SK-N-SH (cell line): ENCODE measurements around the gene TUBD1. TPM values are rescaled to one million over a fixed set of nuclear protein-coding genes. Genes with fewer than 3 reads are reported as not detected.
A peak's percentile ranks its signal among the peaks of the same experiment; 100 is the strongest.

Experiments used
- CTCF ChIA-PET: fragments of 300-600, 350-600 bp; formaldehyde crosslinking; extraction: SDS; loops from one replicate; lab custom pipeline; 2021; lab: Yijun Ruan, JAX
- POLR2A ChIA-PET: fragments of 350-600 bp; sonication (Branson Sonifier 250); formaldehyde crosslinking; extraction: SDS; loops from one replicate; lab custom pipeline; 2020; ENCODE audit warnings: antibody characterized with exemption, inconsistent platforms; lab: Yijun Ruan, JAX
- DNase-seq: peaks from one replicate; pipeline ENCODE4 v3.0.0; 2012
- H2AFZ ChIP-seq: fragments of 200-600 bp; sonication (generic); 2 replicates; pipeline ENCODE4 v1.8.1; 2016; ENCODE audit warnings: antibody characterized with exemption, mild to moderate bottlenecking, low read depth
- H3F3A ChIP-seq: fragments of 200-600 bp; sonication (generic); replicated peaks from 2 replicates; pipeline ENCODE3; 2016; ENCODE audit warnings: antibody characterized with exemption, mild to moderate bottlenecking; ENCODE audit not compliant: insufficient read depth
- H3K27ac ChIP-seq, 2 experiments: fragments of 200-500 bp in 1 of 2; fragments of 200-600 bp in 1 of 2; sonication (Bioruptor generic) in 1 of 2; sonication (generic), shearing (Covaris generic) in 1 of 2; 2 replicates each; pipeline versions ENCODE4 v1.5.1 to v1.6.1; 2014 to 2016; ENCODE audit warnings: low read depth in 2 of 2, inconsistent platforms in 1 of 2, low read length in 1 of 2, mild to moderate bottlenecking in 1 of 2, mixed read lengths in 1 of 2
- H3K27me3 ChIP-seq: fragments of 200-600 bp; sonication (generic), shearing (Covaris generic); 2 replicates; pipeline ENCODE4 v1.6.1; 2016; ENCODE audit warnings: mixed run types; ENCODE audit not compliant: insufficient read depth
- H3K36me3 ChIP-seq, 2 experiments: fragments of 200-500 bp in 1 of 2; fragments of 200-600 bp in 1 of 2; sonication (Bioruptor generic) in 1 of 2; sonication (generic) in 1 of 2; replicated peaks in 1 of 2; 2 replicates each; pipeline versions ENCODE3 to v1.5.1; 2014 to 2016; ENCODE audit warnings: low read length in 1 of 2, mild to moderate bottlenecking in 1 of 2; ENCODE audit not compliant: insufficient read depth in 2 of 2, control insufficient read depth in 1 of 2
- H3K4me1 ChIP-seq, 2 experiments: fragments of 200-500 bp in 1 of 2; fragments of 200-600 bp in 1 of 2; sonication (Bioruptor generic) in 1 of 2; sonication (generic), shearing (Covaris generic) in 1 of 2; 2 replicates each; pipeline versions ENCODE4 v1.5.1 to v1.6.1; 2014 to 2016; ENCODE audit warnings: low read depth in 1 of 2, low read length in 1 of 2, mixed run types in 1 of 2; ENCODE audit not compliant: insufficient read depth in 2 of 2, control insufficient read depth in 1 of 2
- H3K4me2 ChIP-seq: fragments of 200-600 bp; sonication (generic), shearing (Covaris generic); 2 replicates; pipeline ENCODE4 v1.6.1; 2017; ENCODE audit warnings: mixed run types
- H3K4me3 ChIP-seq, 2 experiments: fragments of 200-500 bp in 1 of 2; fragments of 200-600 bp in 1 of 2; sonication (Bioruptor generic) in 1 of 2; sonication (generic), shearing (Covaris generic) in 1 of 2; 2 replicates each; pipeline versions ENCODE4 v1.5.1 to v1.8.1; 2014 to 2016; ENCODE audit warnings: low read depth in 2 of 2, inconsistent platforms in 1 of 2, low read length in 1 of 2, mild to moderate bottlenecking in 1 of 2, mixed read lengths in 1 of 2, moderate library complexity in 1 of 2
- H3K79me2 ChIP-seq: fragments of 200-600 bp; sonication (generic); 2 replicates; pipeline ENCODE4 v1.8.1; 2017; ENCODE audit warnings: mild to moderate bottlenecking; ENCODE audit not compliant: insufficient read depth
- H3K9ac ChIP-seq: fragments of 200-600 bp; sonication (generic); 2 replicates; pipeline ENCODE4 v1.6.1; 2017; ENCODE audit warnings: mixed run types
- H3K9me2 ChIP-seq: fragments of 200-600 bp; sonication (generic); 2 replicates; pipeline ENCODE4 v1.6.1; 2017; ENCODE audit warnings: mixed run types
- H3K9me3 ChIP-seq: fragments of 200-600 bp; sonication (generic); 2 replicates; pipeline ENCODE4 v1.6.1; 2017; ENCODE audit warnings: mixed run types, mild to moderate bottlenecking, moderate library complexity
- H4K20me1 ChIP-seq: fragments of 200-600 bp; sonication (generic); 2 replicates; pipeline ENCODE4 v1.6.1; 2017; ENCODE audit warnings: mild to moderate bottlenecking, mixed run types; ENCODE audit not compliant: insufficient read depth
- CHD2 ChIP-seq: fragments of 150-350 bp; IDR thresholded peaks from 2 replicates; pipeline ENCODE4 v1.6.1; 2018; ENCODE audit warnings: low read length; ENCODE audit not compliant: partially characterized antibody
- ELF1 ChIP-seq: IDR thresholded peaks from 2 replicates; pipeline ENCODE4 v1.4.0; 2012
- EZH2phosphoT487 ChIP-seq: fragments of 200-600 bp; sonication (generic); IDR thresholded peaks from 2 replicates; pipeline ENCODE4 v1.6.1; 2017; ENCODE audit warnings: low read depth, mixed run types, mild to moderate bottlenecking, antibody characterized with exemption, moderate library complexity, borderline replicate concordance
- GATA2 ChIP-seq: sonication (generic); formaldehyde crosslinking; IDR thresholded peaks from 2 replicates; pipeline ENCODE4 v1.5.0; 2020; ENCODE audit warnings: mild to moderate bottlenecking, missing genetic modification reagents
- JUND ChIP-seq: IDR thresholded peaks from 2 replicates; pipeline ENCODE4 v1.4.0; 2012
- MXI1 ChIP-seq: IDR thresholded peaks from 2 replicates; pipeline ENCODE4 v1.6.1; 2012; ENCODE audit warnings: mild to moderate bottlenecking, low read depth, low read length, improper control_type of control experiment
- NFIC ChIP-seq: IDR thresholded peaks from 2 replicates; pipeline ENCODE4 v1.4.0; 2012; ENCODE audit warnings: borderline replicate concordance
- POLR2AphosphoS5 ChIP-seq: IDR thresholded peaks from 2 replicates; pipeline ENCODE4 v1.6.1; 2012; ENCODE audit warnings: low read depth, low read length
- RAD21 ChIP-seq: IDR thresholded peaks from 2 replicates; pipeline ENCODE4 v1.6.1; 2012; ENCODE audit warnings: mild to moderate bottlenecking, low read length
- RCOR1 ChIP-seq: fragments of 150-350 bp; IDR thresholded peaks from 2 replicates; pipeline ENCODE4 v1.6.1; 2017; ENCODE audit warnings: antibody characterized with exemption, low read length
- RFX5 ChIP-seq: IDR thresholded peaks from 2 replicates; pipeline ENCODE4 v1.6.1; 2012; ENCODE audit warnings: mild to moderate bottlenecking, improper control_type of control experiment, low read length
- SIN3A ChIP-seq: IDR thresholded peaks from 2 replicates; pipeline ENCODE4 v1.6.1; 2012; ENCODE audit warnings: low read depth, mild to moderate bottlenecking, low read length, moderate library complexity, borderline replicate concordance
- SMC3 ChIP-seq: IDR thresholded peaks from 2 replicates; pipeline ENCODE4 v1.6.1; 2012; ENCODE audit warnings: low read depth, low read length, improper control_type of control experiment
- TCF12 ChIP-seq: IDR thresholded peaks from 2 replicates; pipeline ENCODE4 v1.4.0; 2012
- TEAD4 ChIP-seq: IDR thresholded peaks from 2 replicates; pipeline ENCODE4 v1.4.0; 2012; ENCODE audit warnings: mild to moderate bottlenecking, borderline replicate concordance; ENCODE audit not compliant: insufficient read depth
- YY1 ChIP-seq: IDR thresholded peaks from 2 replicates; pipeline ENCODE4 v1.4.0; 2012; ENCODE audit warnings: low read depth, mild to moderate bottlenecking
- WGBS: methylation state at CpG from one replicate; pipeline ENCODE4 v1.1.6; 2017; ENCODE audit warnings: low lambda C conversion rate; 5-methylcytosine and 5-hydroxymethylcytosine counted together
- polyA plus RNA-seq, 3 experiments: library from polyadenylated mRNA; depleted of rRNA; stranded (reverse); fragments of >200 nt; gene quantifications; 2 replicates each; pipeline ENCODE4 v1.2.3, GENCODE V29; 2012
- TF ChIP-seq, protein P1 (sequence below): fragments of 200-600 bp; sonication (generic); IDR thresholded peaks from 2 replicates; pipeline ENCODE4 v1.6.1; 2017; ENCODE audit warnings: antibody characterized with exemption, mild to moderate bottlenecking, moderate library complexity
- TF ChIP-seq, protein P2 (sequence below): fragments of 150-350 bp; IDR thresholded peaks from 2 replicates; pipeline ENCODE4 v1.6.1; 2016; ENCODE audit warnings: mild to moderate bottlenecking, low read depth, low read length
- TF ChIP-seq, protein P3 (sequence below): IDR thresholded peaks from 2 replicates; pipeline ENCODE4; 2012
- TF ChIP-seq, protein P4 (sequence below): fragments of 150-350 bp; IDR thresholded peaks from 2 replicates; pipeline ENCODE4 v1.6.1; 2017; ENCODE audit warnings: antibody characterized with exemption, low read length, low read depth, borderline replicate concordance
- TF ChIP-seq, protein P5 (sequence below): IDR thresholded peaks from 2 replicates; pipeline ENCODE4 v1.4.0; 2012; ENCODE audit warnings: low read depth

TUBD1 gene
- polyA plus RNA-seq, 1 of the 3 experiments (the other 2 are of a cell fraction), result 3.2 TPM

DNA sequence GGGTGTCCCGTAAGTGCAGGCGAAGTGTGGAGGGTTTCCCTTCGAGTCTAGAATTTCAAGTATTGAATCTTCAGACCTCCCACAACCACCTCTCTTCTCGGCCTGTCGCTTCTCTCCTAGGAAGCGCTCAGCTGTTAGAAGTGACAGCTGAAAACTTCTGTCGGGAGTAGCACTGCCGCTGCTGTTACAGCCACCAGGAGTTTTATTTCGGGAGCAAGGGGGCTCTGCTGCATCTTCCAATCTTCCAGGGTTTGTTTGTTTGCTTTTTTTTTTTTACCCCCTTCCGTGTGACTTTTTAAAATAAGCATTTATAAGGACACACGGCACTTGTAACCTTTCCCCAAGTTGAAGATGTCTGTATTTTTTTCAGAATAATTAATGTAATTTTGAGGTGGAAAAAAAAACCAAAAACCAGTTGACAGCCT lies 945 bp upstream of the TUBD1 start:
- Histone ChIP-seq H3K9ac (peak overlapping the region; percentile 82), H3K36me3 (peaks cover 0 to 4% of the 10 kb centered on the region in 2 experiments), H3K4me1 (peaks cover 3 to 17% of the 10 kb centered on the region in 2 experiments; a peak in 3 of 4 replicates), H3K9me3 (no peaks in the 10 kb centered on the region), H3F3A (peaks cover 26% of the 10 kb centered on the region), H3K4me3 (peak overlapping the region; percentile 70 to 80), H3K27ac (peak overlapping the region; percentile 47 to 58; a peak in 2 of 4 replicates), H3K27me3 (no peaks in the 10 kb centered on the region), H3K4me2 (peak overlapping the region; percentile 90), H3K9me2 (no peaks in the 10 kb centered on the region), H4K20me1 (peaks cover 8% of the 10 kb centered on the region), H3K79me2 (peaks cover 85% of the 10 kb centered on the region), H2AFZ (no peak overlapping the region)
- POLR2A ChIA-PET, result no interaction called here
- DNase-seq, result peak; percentile 45
- WGBS, result under 1% methylated on average over 11 of the region's 11 CpGs
- TF ChIP-seq ELF1, result no peak
- TF ChIP-seq, protein P1, sequence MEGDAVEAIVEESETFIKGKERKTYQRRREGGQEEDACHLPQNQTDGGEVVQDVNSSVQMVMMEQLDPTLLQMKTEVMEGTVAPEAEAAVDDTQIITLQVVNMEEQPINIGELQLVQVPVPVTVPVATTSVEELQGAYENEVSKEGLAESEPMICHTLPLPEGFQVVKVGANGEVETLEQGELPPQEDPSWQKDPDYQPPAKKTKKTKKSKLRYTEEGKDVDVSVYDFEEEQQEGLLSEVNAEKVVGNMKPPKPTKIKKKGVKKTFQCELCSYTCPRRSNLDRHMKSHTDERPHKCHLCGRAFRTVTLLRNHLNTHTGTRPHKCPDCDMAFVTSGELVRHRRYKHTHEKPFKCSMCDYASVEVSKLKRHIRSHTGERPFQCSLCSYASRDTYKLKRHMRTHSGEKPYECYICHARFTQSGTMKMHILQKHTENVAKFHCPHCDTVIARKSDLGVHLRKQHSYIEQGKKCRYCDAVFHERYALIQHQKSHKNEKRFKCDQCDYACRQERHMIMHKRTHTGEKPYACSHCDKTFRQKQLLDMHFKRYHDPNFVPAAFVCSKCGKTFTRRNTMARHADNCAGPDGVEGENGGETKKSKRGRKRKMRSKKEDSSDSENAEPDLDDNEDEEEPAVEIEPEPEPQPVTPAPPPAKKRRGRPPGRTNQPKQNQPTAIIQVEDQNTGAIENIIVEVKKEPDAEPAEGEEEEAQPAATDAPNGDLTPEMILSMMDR, result peak; percentile 25; the same call in 1 of the 2 replicates
- peak; percentile 96 for TF ChIP-seq SIN3A
- TF ChIP-seq MXI1, result peak; percentile 26; the same call in 1 of the 2 replicates
- CTCF ChIA-PET, result interaction anchor here (0.6 to 3.3 kb wide), 5 partner anchors 21 to 144 kb away, joined by 3 to 20 read pairs (median 3); no protein-coding TSS in a partner anchor

DNA sequence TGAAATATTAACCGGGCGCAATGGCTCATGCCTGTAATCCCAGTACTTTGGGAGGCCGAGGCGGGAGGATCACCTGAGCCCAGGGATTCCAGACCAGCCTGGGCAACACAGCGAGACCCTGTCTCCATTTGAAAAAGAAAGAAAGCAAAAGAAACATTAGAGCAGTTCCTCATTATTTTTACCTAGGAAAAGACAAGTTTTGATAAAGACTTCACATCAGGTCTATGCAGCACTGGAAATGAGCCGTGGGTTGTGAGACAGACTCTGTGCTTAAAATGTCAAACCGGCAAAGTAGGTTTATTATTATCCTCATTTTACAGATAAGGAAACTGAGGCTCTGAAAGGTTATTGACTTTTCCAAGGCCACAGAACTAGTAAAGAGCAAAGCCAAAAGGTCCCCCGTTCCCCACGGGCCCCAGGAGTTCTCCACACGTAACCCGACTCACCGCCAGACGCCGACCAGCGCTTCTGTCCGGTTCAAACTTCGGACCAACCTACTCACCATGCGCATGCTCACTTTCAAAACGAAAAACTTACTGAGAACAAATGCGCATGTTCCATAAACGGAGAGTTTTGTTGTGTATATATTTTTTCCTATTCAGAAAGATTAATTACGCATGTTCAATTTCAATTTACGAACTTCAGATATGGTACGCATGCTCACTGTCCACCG lies 356 bp downstream of the TUBD1 start:
- Histone ChIP-seq H3K9ac (peak overlapping the region; percentile 58), H3K36me3 (peaks cover 0 to 4% of the 10 kb centered on the region in 2 experiments), H3K9me3 (no peaks in the 10 kb centered on the region), H3K4me2 (peak overlapping the region; percentile 90), H3K4me3 (peak overlapping the region; percentile 70 to 74), H3K9me2 (no peaks in the 10 kb centered on the region), H3K79me2 (peaks cover 72% of the 10 kb centered on the region), H4K20me1 (peaks cover 8% of the 10 kb centered on the region), H3K4me1 (peaks cover 3 to 17% of the 10 kb centered on the region in 2 experiments; a peak in 3 of 4 replicates), H3K27me3 (no peaks in the 10 kb centered on the region), H2AFZ (peak overlapping the region; percentile 89), H3F3A (peaks cover 20% of the 10 kb centered on the region), H3K27ac (peak overlapping the region; percentile 58 to 64)
- 2% methylated on average over 25 of the region's 25 CpGs for WGBS
- DNase-seq, result no peak
- POLR2A ChIA-PET, result interaction anchor here (0.5 kb wide), 1 partner anchor 542 kb away, joined by 3 read pairs; no protein-coding TSS in a partner anchor
- CTCF ChIA-PET, result interaction anchor here (0.8 to 3.3 kb wide), 7 partner anchors 10 to 144 kb away, joined by 3 to 20 read pairs (median 4); no protein-coding TSS in a partner anchor
- TF ChIP-seq SMC3, result no peak
- TF ChIP-seq TCF12, result no peak
- no peak; the same call in 1 of the 2 replicates for TF ChIP-seq POLR2AphosphoS5
- TF ChIP-seq MXI1, result peak; percentile 76
- no peak; the same call in 1 of the 2 replicates for TF ChIP-seq RFX5
- TF ChIP-seq YY1, result no peak
- TF ChIP-seq GATA2 (CRISPR knock-in tag), result no peak
- no peak for TF ChIP-seq RAD21
- TF ChIP-seq, protein P2, sequence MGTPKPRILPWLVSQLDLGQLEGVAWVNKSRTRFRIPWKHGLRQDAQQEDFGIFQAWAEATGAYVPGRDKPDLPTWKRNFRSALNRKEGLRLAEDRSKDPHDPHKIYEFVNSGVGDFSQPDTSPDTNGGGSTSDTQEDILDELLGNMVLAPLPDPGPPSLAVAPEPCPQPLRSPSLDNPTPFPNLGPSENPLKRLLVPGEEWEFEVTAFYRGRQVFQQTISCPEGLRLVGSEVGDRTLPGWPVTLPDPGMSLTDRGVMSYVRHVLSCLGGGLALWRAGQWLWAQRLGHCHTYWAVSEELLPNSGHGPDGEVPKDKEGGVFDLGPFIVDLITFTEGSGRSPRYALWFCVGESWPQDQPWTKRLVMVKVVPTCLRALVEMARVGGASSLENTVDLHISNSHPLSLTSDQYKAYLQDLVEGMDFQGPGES, result no peak
- no peak for TF ChIP-seq NFIC
- TF ChIP-seq, protein P3, sequence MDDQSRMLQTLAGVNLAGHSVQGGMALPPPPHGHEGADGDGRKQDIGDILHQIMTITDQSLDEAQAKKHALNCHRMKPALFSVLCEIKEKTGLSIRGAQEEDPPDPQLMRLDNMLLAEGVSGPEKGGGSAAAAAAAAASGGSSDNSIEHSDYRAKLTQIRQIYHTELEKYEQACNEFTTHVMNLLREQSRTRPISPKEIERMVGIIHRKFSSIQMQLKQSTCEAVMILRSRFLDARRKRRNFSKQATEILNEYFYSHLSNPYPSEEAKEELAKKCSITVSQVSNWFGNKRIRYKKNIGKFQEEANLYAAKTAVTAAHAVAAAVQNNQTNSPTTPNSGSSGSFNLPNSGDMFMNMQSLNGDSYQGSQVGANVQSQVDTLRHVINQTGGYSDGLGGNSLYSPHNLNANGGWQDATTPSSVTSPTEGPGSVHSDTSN, result peak; percentile 71
- TF ChIP-seq, protein P4, sequence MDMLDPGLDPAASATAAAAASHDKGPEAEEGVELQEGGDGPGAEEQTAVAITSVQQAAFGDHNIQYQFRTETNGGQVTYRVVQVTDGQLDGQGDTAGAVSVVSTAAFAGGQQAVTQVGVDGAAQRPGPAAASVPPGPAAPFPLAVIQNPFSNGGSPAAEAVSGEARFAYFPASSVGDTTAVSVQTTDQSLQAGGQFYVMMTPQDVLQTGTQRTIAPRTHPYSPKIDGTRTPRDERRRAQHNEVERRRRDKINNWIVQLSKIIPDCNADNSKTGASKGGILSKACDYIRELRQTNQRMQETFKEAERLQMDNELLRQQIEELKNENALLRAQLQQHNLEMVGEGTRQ, result no peak
- TF ChIP-seq JUND, result no peak
- no peak for TF ChIP-seq RCOR1
- no peak for TF ChIP-seq TEAD4
- TF ChIP-seq, protein P5, sequence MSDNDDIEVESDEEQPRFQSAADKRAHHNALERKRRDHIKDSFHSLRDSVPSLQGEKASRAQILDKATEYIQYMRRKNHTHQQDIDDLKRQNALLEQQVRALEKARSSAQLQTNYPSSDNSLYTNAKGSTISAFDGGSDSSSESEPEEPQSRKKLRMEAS, result peak; percentile 1; the same call in 1 of the 2 replicates
- no peak for TF ChIP-seq CHD2
- TF ChIP-seq EZH2phosphoT487, result no peak
